ENCODE data around the gene SUMF1.
A peak's percentile ranks its signal among the peaks of the same experiment; 100 is the strongest.

The SUMF1 gene

DNA sequence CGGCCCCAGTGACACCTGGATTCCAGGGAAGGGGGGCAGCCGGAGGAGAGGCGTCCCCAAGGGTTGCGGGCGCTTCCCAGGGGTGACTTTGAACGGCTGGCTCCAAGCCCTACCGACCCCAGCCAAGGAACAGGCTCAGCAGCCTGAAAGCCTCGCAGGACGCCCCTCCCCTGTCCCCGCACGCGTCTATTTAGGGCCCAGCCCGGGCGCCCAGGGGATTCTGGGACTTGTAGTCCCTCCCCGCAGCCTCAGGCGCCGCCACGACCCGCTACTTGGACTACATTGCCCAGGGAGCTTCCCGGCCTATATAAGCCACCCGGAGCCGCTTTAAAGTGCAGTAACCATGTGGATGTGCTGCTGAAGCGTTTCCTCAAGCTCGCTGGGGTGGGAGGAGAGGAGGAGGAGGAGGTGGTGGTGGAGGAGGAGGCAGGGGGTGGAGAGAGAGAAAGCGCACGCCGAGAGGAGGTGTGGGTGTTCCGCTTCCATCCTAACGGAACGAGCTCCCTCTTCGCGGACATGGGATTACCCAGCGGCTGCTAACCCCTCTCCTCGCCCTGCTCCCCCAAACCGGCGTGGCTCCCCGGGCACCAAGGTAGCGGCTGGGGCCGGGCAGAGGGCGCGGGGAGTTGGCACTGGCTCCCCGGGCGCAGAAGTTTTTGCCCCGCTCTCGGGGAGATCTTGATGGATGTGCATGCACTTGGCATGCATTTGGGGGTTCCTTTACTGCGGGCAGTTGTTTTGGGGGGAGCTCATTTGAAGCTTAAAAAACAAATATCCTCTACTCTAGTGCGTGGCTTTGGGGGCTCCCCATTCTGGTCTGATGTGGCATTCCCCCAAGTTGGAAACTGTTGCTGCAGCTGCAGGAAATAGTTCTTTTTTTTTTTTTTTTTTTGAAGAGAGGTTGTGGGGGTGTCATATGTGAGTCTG is 26.2 kb upstream of the SUMF1 start, which contains the start of gene ITPR1:
TSS of gene ITPR1 (plus strand) at position 335 of the 927 bp plus-strand sequence. CDS start 23,144 bp downstream, outside the sequence.
- TF ChIP-seq CTCF (IDR thresholded peaks at IDR 0.05; ENCODE audit: low read depth, low read length): no peak
- in situ Hi-C loops (cut with HindIII; ENCODE audit: low sequenced_read_pairs): no loop called here
- H3K4me3 ChIP-seq (ENCODE audit: low read depth, low read length): peak within 1 kb of the TSS; percentile 82
- peak; percentile 99 for DNase-seq (ENCODE audit: low read depth, low spot score)

DNA sequence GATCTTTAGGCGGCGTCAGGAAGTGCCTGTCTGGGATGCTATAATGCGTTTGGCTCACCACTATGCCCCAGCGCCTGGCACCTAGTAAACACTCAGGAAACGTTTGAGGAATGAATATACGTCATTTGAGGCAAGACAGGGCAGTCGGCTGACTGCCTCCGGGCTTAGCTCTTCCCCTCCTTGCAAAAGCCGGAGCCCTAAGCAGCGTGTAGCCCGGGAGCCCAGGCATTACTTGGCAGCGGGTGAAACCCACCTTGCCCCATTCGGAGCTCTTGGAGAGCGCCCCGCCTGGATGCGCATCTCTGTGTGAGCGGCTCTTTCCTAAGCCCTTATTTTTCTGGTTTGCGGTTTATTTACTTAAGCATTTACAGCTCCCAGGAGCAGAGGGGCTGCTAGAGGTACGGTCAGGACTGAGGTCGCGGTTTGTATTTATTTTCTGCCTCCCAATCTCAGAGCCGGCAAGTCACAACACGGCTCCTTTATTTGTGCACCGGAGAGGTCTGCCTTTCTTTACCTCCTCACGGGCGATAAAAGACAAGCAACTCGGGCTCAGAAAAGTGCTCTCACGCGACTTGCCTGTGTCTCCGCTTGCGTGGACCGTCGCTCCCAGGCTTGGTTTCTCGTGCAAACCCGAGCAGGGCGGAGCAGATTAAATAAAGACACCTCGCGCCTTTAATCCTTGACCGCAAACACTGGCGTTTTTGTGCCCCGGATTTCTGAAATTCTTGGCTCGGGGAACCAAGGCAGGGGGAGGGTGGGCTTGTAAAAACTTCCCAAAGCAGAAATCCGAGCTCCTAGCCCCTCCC is 25.3 kb upstream of the SUMF1 start:
- in situ Hi-C loops (cut with HindIII; ENCODE audit: low sequenced_read_pairs): no loop called here
- peak; percentile 63 for DNase-seq (ENCODE audit: low read depth, low spot score)
- no peak for TF ChIP-seq CTCF (IDR thresholded peaks at IDR 0.05; ENCODE audit: low read depth, low read length)
- H3K4me3 ChIP-seq (ENCODE audit: low read depth, low read length): peak overlapping the region; percentile 82

DNA sequence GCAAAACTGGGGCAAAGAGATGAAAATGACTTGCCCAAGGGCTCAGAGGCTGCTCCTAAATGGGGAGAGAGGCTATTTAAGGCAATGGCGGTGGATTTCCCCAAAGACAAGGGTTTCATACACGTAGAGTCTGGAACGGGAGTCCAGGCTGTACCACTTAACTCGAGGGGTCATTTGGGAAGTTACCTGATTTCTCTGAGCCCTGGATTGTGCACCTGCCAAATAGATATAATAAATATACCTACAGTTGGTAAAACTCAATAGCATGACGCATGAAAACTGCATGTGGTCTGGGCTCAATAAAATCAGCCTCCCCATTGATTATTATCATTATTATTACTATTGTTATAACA is 24.8 kb upstream of the SUMF1 start:
- in situ Hi-C loops (cut with HindIII; ENCODE audit: low sequenced_read_pairs): no loop called here
- peak overlapping the region; percentile 82 for H3K4me3 ChIP-seq (ENCODE audit: low read depth, low read length)
- no peak for DNase-seq (ENCODE audit: low read depth, low spot score)
- TF ChIP-seq CTCF (IDR thresholded peaks at IDR 0.05; ENCODE audit: low read depth, low read length): no peak

- no peak overlapping the region for H3K4me3 ChIP-seq (ENCODE audit: low read depth, low read length)
- no peak for TF ChIP-seq CTCF (IDR thresholded peaks at IDR 0.05; ENCODE audit: low read depth, low read length)
- in situ Hi-C loops (cut with HindIII; ENCODE audit: low sequenced_read_pairs): no loop called here
- DNase-seq (ENCODE audit: low read depth, low spot score): no peak
These were observed 11.2 kb upstream of the SUMF1 start for GRCh38 chr3:4478261-4478660.

- TF ChIP-seq CTCF (IDR thresholded peaks at IDR 0.05; ENCODE audit: low read depth, low read length): no peak
- no peak overlapping the region for H3K4me3 ChIP-seq (ENCODE audit: low read depth, low read length)
- DNase-seq (ENCODE audit: low read depth, low spot score): peak; percentile 15
- in situ Hi-C loops (cut with HindIII; ENCODE audit: low sequenced_read_pairs): no loop called here
These were observed 9.4 kb upstream of the SUMF1 start for GRCh38 chr3:4476496-4476895.

- TF ChIP-seq CTCF (IDR thresholded peaks at IDR 0.05; ENCODE audit: low read depth, low read length): no peak
- DNase-seq (ENCODE audit: low read depth, low spot score): no peak
- no peak overlapping the region for H3K4me3 ChIP-seq (ENCODE audit: low read depth, low read length)
- in situ Hi-C loops (cut with HindIII; ENCODE audit: low sequenced_read_pairs): no loop called here
These were observed 8.7 kb upstream of the SUMF1 start for GRCh38 chr3:4475804-4476203.

Measured in astrocyte of the spinal cord (primary cell).